Spleen (tissue), 11 donors: ENCODE results near the gene PANX3. TPM values are rescaled to one million over a fixed set of nuclear protein-coding genes. Genes with fewer than 3 reads are reported as not detected.

Experiments
- DNase-seq: peaks from one replicate; pipeline ENCODE4 v3.0.0-alpha.2; 2020
- H3K27ac ChIP-seq, 8 donors: fragments of 200-600 bp; sonication (generic) in 7 of 8; 1 replicate in 4 of 8; 2 replicates in 4 of 8; pipeline versions ENCODE4 v1.5.0 to v1.8.0; 2016 to 2021; ENCODE audit warnings: inconsistent platforms in 4 of 8, mild to moderate bottlenecking in 4 of 8, moderate library complexity in 1 of 8
- H3K27me3 ChIP-seq, 7 donors: fragments of 200-600 bp; sonication (generic) in 6 of 7; replicated peaks in 1 of 7; 1 replicate in 4 of 7; 2 replicates in 3 of 7; pipeline versions ENCODE4 v1.5.0 to v1.8.0; 2016 to 2021; ENCODE audit warnings: inconsistent platforms in 3 of 7, mild to moderate bottlenecking in 1 of 7
- H3K36me3 ChIP-seq, 6 donors: fragments of 200-600 bp; sonication (generic) in 5 of 6; 1 replicate in 4 of 6; 2 replicates in 2 of 6; pipeline versions ENCODE4 v1.5.0 to v1.8.0; 2016 to 2021; ENCODE audit warnings: inconsistent platforms in 2 of 6
- H3K4me1 ChIP-seq, 6 donors: fragments of 200-600 bp; sonication (generic) in 5 of 6; 1 replicate in 3 of 6; 2 replicates in 3 of 6; pipeline versions ENCODE4 v1.5.0 to v1.8.0; 2016 to 2021; ENCODE audit warnings: inconsistent platforms in 3 of 6
- H3K4me3 ChIP-seq, 8 donors: fragments of 200-600 bp; sonication (generic) in 7 of 8; 1 replicate in 4 of 8; 2 replicates in 4 of 8; pipeline versions ENCODE4 v1.5.0 to v1.8.0; 2016 to 2021; ENCODE audit warnings: inconsistent platforms in 4 of 8, mild to moderate bottlenecking in 4 of 8, moderate library complexity in 2 of 8
- H3K9me3 ChIP-seq, 8 donors: fragments of 200-600 bp; sonication (generic) in 7 of 8; 1 replicate in 4 of 8; 2 replicates in 4 of 8; pipeline versions ENCODE4 v1.5.0 to v1.8.0; 2016 to 2021; ENCODE audit warnings: inconsistent platforms in 4 of 8
- POLR2A ChIP-seq, 3 donors: fragments of 450-650 bp; IDR thresholded peaks; one replicate each; pipeline ENCODE4 v1.5.1; 2017; ENCODE audit warnings: antibody characterized with exemption in 3 of 3, mild to moderate bottlenecking in 1 of 3
- POLR2AphosphoS5 ChIP-seq, 3 donors: sonication (generic); formaldehyde crosslinking; IDR thresholded peaks; one replicate each; pipeline ENCODE4 v1.5.1; 2017; ENCODE audit warnings: antibody characterized with exemption in 3 of 3
- WGBS, 5 donors: extraction: QIAGEN DNeasy Blood & Tissue Kit in 3 of 5; methylation state at CpG; one replicate each; pipeline versions ENCODE4 v1.1.5 to v1.1.7; 2013 to 2018; 5-methylcytosine and 5-hydroxymethylcytosine counted together
- intact Hi-C: fragments of 100-400 bp; cut with DNase I; formaldehyde crosslinking; loops from one replicate; pipeline ENCODE4 v1.15.0; 2023; ENCODE audit warnings: low total_unique reads
- polyA plus RNA-seq, 3 donors: library from polyadenylated mRNA; stranded (reverse); fragments of 200-250 nt; gene quantifications; one replicate each; pipeline ENCODE4 v1.2.1, GENCODE V29; 2013
- total RNA-seq, 7 donors: library from RNA; depleted of rRNA in 3 of 7; stranded (reverse); fragments of >200 nt in 3 of 7; fragmentation: NEBNext Ultra II Directional in 4 of 7; extraction: Animal tissue kit (Norgen Biotek cat#: 25700) in 4 of 7; gene quantifications; one replicate each; pipeline versions ENCODE4 v1.1.0 to v1.2.1, GENCODE V29; 2016 to 2021
- TF ChIP-seq, protein P1 (sequence below), 11 experiments: fragments of 200-600 bp in 7 of 11; fragments of 450-650 bp in 4 of 11; sonication (generic) in 4 of 11; IDR thresholded peaks in 8 of 11; conservative IDR thresholded peaks in 3 of 11; 1 replicate in 7 of 11; 2 replicates in 4 of 11; pipeline versions ENCODE4 v1.4.0 to v1.8.0; 2016 to 2021; ENCODE audit warnings: antibody characterized with exemption in 11 of 11, inconsistent platforms in 4 of 11, mild to moderate bottlenecking in 1 of 11
- donor health status: healthy with polysubstance abuse.
- donor health status: DM: no; HTN: no; CAD: no; lungs with moderate emphysema.
- donor health status: DM: no; HTN: no; CAD: no.
- donor health status: Bipolar disorder and iron deficiency.
- donor health status: healthy.
- donor health status: DM: no; HTN: no; CAD: no.
- donor health status: DM: yes; HTN: yes; CAD: no.

The PANX3 gene
- total and polyA plus RNA-seq, 10 donors, result not detected

DNA sequence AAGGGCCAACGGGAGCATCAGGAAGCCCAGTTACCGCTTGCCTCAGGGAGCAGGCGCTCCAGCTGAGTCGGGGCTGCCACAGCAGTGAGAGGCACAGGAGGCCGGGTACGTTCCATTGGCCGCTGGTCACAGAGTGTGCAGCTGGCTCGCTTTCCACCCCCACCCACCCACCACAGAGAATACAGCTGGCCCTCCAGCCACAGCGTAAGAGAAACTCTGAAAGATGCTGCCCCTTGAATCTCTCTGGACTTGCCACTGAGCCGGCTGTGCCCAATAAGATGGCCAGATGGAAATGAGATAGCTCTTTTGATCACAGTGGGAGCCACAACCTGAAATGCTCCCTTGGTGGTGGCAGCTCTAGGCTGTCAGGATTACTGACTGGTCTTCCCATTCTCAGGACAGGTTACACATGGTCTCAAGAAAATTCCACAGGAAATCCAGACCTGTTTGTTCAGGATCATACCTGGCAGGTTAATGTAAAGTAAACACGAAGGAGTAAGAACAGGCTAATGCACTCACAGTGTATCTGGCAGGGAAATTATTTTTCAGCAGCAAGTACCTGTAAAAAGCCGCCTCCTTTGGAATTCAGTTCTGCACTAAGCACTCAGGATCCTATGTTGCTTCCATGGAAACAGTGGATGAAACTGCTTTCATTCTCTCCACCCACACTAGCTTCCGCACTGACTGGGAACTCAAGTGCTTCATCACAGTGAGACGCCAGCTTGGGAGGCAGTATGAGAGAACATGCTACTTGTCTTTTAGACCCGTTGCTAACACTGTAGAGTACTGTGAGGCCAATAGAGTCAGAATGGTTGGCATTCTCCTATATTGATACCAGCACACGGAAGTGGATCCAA lies 45.8 kb downstream of the PANX3 start:
- Histone ChIP-seq H3K4me3 (no peak overlapping the region), H3K4me1 (no peaks in the 10 kb centered on the region), H3K9me3 (no peaks in the 10 kb centered on the region), H3K36me3 (peaks cover 0 to 49% (median 0%) of the 10 kb centered on the region in 6 donors), H3K27ac (no peak overlapping the region), H3K27me3 (no peaks in the 10 kb centered on the region)
- TF ChIP-seq POLR2AphosphoS5 (IDR thresholded peaks at IDR 0.05) (no peak), POLR2A (IDR thresholded peaks at IDR 0.05) (no peak)
- TF ChIP-seq, protein P1, sequence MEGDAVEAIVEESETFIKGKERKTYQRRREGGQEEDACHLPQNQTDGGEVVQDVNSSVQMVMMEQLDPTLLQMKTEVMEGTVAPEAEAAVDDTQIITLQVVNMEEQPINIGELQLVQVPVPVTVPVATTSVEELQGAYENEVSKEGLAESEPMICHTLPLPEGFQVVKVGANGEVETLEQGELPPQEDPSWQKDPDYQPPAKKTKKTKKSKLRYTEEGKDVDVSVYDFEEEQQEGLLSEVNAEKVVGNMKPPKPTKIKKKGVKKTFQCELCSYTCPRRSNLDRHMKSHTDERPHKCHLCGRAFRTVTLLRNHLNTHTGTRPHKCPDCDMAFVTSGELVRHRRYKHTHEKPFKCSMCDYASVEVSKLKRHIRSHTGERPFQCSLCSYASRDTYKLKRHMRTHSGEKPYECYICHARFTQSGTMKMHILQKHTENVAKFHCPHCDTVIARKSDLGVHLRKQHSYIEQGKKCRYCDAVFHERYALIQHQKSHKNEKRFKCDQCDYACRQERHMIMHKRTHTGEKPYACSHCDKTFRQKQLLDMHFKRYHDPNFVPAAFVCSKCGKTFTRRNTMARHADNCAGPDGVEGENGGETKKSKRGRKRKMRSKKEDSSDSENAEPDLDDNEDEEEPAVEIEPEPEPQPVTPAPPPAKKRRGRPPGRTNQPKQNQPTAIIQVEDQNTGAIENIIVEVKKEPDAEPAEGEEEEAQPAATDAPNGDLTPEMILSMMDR (IDR thresholded peaks at IDR 0.05 in 8 of 11, conservative IDR thresholded peaks at IDR 0.05 in 3 of 11), result no peak
- DNase-seq, result no peak
- intact Hi-C loops, result no loop called here
- 82 to 90% (median 89%) methylated on average over 16 of the region's 16 CpGs for WGBS, 5 donors

GRCh38 chr11:124657904-124658303 lies 46.7 kb downstream of the PANX3 start:
- H3K4me1 ChIP-seq, result no peaks in the 10 kb centered on the region
- H3K27me3 ChIP-seq, result no peaks in the 10 kb centered on the region
- H3K27ac ChIP-seq, result no peak overlapping the region
- no peak for DNase-seq
- intact Hi-C loops, result no loop called here
- H3K36me3 ChIP-seq, result peaks cover 0 to 42% (median 0%) of the 10 kb centered on the region in 6 donors
- 80 to 91% (median 87%) methylated on average over 5 of the region's 5 CpGs for WGBS, 5 donors
- H3K4me3 ChIP-seq, result no peak overlapping the region
- no peaks in the 10 kb centered on the region for H3K9me3 ChIP-seq
- TF ChIP-seq POLR2A (IDR thresholded peaks at IDR 0.05) (no peak), POLR2AphosphoS5 (IDR thresholded peaks at IDR 0.05) (no peak)
- TF ChIP-seq, protein P1 (IDR thresholded peaks at IDR 0.05 in 8 of 11, conservative IDR thresholded peaks at IDR 0.05 in 3 of 11), result no peak

DNA sequence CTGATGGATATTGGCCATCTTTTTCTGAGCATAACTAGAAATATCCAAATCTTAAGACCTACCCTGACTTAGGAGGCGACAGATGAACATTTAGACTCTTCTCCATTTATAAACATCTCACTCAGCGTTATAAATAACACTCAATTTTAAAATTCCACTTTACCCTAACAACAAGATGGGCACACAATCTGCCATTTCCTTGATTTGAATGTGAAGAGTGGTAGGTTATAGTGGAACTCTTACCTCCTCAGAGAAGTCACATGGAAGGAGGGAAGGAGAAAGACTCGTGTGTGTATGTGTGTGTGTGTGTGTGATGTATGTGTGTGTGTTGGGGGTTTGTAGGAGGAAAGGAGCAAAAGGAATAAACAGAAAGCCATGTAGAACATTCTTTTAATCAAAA lies 47.3 kb downstream of the PANX3 start:
- Histone ChIP-seq H3K27ac (no peak overlapping the region), H3K4me3 (no peak overlapping the region), H3K36me3 (peaks cover 0 to 36% (median 0%) of the 10 kb centered on the region in 6 donors), H3K27me3 (no peaks in the 10 kb centered on the region), H3K9me3 (no peaks in the 10 kb centered on the region), H3K4me1 (no peaks in the 10 kb centered on the region)
- no peak for TF ChIP-seq POLR2A (IDR thresholded peaks at IDR 0.05)
- TF ChIP-seq, protein P1 (IDR thresholded peaks at IDR 0.05 in 8 of 11, conservative IDR thresholded peaks at IDR 0.05 in 3 of 11), result no peak
- no peak for TF ChIP-seq POLR2AphosphoS5 (IDR thresholded peaks at IDR 0.05)
- no peak for DNase-seq
- WGBS, 5 donors, result 84 to 92% (median 87%) methylated on average over 3 of the region's 3 CpGs
- intact Hi-C loops, result no loop called here

DNA sequence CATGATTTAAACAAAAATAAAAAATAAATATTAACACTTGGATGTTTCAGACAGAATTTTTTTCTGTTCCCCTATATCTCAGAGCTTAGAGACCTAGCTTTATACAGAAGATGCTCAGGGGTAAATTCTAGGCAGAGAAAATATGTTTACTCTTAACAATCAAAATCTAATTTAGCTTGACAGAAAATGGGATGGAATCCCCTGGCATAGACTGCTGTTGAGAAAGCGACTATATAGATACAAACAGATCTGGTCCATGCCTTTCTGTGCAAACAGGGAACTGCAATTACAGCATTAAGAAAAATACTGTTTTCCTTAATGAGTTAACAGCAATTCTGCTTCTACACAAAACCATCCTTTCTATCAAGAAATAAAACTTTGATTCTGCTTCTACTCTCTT lies 47.8 kb downstream of the PANX3 start:
- Histone ChIP-seq H3K4me3 (no peak overlapping the region), H3K4me1 (no peaks in the 10 kb centered on the region), H3K27me3 (no peaks in the 10 kb centered on the region), H3K36me3 (peaks cover 0 to 32% (median 0%) of the 10 kb centered on the region in 6 donors), H3K9me3 (no peaks in the 10 kb centered on the region), H3K27ac (no peak overlapping the region)
- intact Hi-C loops, result no loop called here
- 82 to 98% (median 94%) methylated on average over 1 of the region's 1 CpG for WGBS, 5 donors
- DNase-seq, result no peak
- no peak for TF ChIP-seq POLR2A (IDR thresholded peaks at IDR 0.05)
- TF ChIP-seq, protein P1 (IDR thresholded peaks at IDR 0.05 in 8 of 11, conservative IDR thresholded peaks at IDR 0.05 in 3 of 11), result no peak
- no peak for TF ChIP-seq POLR2AphosphoS5 (IDR thresholded peaks at IDR 0.05)
